ENCODE measurements around the gene GAPVD1.
"Not testable (repeated sequence)": the region's sequence is repeated elsewhere in the genome, so short reads cannot be mapped to it uniquely, and the experiment has no call there.

The GAPVD1 gene, protein sequence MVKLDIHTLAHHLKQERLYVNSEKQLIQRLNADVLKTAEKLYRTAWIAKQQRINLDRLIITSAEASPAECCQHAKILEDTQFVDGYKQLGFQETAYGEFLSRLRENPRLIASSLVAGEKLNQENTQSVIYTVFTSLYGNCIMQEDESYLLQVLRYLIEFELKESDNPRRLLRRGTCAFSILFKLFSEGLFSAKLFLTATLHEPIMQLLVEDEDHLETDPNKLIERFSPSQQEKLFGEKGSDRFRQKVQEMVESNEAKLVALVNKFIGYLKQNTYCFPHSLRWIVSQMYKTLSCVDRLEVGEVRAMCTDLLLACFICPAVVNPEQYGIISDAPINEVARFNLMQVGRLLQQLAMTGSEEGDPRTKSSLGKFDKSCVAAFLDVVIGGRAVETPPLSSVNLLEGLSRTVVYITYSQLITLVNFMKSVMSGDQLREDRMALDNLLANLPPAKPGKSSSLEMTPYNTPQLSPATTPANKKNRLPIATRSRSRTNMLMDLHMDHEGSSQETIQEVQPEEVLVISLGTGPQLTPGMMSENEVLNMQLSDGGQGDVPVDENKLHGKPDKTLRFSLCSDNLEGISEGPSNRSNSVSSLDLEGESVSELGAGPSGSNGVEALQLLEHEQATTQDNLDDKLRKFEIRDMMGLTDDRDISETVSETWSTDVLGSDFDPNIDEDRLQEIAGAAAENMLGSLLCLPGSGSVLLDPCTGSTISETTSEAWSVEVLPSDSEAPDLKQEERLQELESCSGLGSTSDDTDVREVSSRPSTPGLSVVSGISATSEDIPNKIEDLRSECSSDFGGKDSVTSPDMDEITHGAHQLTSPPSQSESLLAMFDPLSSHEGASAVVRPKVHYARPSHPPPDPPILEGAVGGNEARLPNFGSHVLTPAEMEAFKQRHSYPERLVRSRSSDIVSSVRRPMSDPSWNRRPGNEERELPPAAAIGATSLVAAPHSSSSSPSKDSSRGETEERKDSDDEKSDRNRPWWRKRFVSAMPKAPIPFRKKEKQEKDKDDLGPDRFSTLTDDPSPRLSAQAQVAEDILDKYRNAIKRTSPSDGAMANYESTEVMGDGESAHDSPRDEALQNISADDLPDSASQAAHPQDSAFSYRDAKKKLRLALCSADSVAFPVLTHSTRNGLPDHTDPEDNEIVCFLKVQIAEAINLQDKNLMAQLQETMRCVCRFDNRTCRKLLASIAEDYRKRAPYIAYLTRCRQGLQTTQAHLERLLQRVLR (N-terminal part only)

GRCh38 chr9:125261501-125262293, at the start of gene GAPVD1:
TSS of gene GAPVD1 (plus strand) at chr9:125261826. CDS start at chr9:125298922, 37,096 bp downstream.
- TF ChIP-seq, protein P1, sequence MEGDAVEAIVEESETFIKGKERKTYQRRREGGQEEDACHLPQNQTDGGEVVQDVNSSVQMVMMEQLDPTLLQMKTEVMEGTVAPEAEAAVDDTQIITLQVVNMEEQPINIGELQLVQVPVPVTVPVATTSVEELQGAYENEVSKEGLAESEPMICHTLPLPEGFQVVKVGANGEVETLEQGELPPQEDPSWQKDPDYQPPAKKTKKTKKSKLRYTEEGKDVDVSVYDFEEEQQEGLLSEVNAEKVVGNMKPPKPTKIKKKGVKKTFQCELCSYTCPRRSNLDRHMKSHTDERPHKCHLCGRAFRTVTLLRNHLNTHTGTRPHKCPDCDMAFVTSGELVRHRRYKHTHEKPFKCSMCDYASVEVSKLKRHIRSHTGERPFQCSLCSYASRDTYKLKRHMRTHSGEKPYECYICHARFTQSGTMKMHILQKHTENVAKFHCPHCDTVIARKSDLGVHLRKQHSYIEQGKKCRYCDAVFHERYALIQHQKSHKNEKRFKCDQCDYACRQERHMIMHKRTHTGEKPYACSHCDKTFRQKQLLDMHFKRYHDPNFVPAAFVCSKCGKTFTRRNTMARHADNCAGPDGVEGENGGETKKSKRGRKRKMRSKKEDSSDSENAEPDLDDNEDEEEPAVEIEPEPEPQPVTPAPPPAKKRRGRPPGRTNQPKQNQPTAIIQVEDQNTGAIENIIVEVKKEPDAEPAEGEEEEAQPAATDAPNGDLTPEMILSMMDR (IDR thresholded peaks at IDR 0.05; ENCODE audit: low read depth, low read length, missing control alignments): peak; percentile 56
- peak within 1 kb of the TSS; percentile 98 for H3K4me3 ChIP-seq (ENCODE audit: low read depth, low read length)
- DNase-seq (ENCODE audit: low read depth): peak; percentile 89

DNA sequence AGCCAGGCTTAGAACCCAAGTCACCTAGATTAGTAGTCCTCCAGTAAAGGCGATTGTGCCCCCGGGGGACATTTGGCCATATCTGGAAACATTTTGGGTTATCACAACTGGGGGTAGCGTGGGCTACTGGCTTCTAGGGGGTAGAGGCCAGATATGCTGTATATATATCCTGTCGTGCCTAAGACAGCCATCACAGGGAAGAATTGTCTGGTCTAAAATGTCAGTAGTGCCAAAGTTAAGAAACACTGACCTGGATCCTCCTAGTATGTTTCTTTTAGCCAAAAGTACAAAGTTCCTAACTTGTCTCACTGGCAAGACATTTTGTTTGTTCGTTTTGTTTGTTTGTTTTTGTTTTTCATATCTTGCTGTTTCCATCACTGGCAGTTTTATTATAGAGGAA, 47.4 kb upstream of the GAPVD1 start:
- TF ChIP-seq, protein P1 (IDR thresholded peaks at IDR 0.05; ENCODE audit: low read depth, low read length, missing control alignments): no peak
- no peak for DNase-seq (ENCODE audit: low read depth)
- H3K4me3 ChIP-seq (ENCODE audit: low read depth, low read length): no peak overlapping the region

DNA sequence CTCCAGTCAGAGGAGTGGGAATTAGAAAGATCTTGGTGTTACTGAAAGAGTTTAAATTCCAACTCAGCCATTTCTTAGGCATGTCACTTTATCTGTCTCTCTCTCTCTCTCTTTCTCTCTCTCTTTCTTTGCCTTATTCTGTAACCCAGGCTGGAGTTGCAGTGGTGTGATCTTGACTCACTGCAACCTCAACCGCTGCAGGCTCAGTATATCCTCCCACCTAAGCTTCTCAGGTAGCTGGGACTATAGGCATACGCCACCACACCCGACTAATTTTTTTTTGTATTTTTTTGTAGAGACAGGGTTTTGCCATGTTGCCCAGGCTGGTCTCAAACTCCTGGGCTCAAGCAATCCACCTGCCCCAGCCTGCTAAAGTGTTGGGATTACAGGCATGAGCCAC, 43.0 kb upstream of the GAPVD1 start:
- TF ChIP-seq, protein P1 (IDR thresholded peaks at IDR 0.05; ENCODE audit: low read depth, low read length, missing control alignments): no peak
- no peak overlapping the region for H3K4me3 ChIP-seq (ENCODE audit: low read depth, low read length)
- DNase-seq (ENCODE audit: low read depth): no peak

DNA sequence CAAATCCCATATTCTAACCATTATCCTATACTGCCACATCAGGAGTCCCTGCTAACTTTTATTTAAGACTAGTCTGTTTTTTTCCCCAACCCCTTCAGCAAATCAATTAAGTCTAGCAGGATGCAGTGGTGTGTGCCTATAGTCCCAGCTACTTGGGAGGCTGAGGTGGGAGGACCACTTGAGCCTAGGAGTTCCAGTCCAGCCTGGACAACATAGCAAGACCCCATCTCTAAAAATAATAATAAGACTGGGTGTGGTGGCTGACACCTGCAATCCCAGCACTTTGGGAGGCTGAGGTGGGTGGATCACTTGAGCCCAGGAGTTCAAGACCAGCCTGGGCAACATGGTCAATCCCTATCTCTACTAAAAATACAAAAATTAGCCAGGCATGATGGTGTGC, 36.8 kb upstream of the GAPVD1 start:
- DNase-seq (ENCODE audit: low read depth); H3K4me3 ChIP-seq (ENCODE audit: low read depth, low read length): not testable (repeated sequence)

DNA sequence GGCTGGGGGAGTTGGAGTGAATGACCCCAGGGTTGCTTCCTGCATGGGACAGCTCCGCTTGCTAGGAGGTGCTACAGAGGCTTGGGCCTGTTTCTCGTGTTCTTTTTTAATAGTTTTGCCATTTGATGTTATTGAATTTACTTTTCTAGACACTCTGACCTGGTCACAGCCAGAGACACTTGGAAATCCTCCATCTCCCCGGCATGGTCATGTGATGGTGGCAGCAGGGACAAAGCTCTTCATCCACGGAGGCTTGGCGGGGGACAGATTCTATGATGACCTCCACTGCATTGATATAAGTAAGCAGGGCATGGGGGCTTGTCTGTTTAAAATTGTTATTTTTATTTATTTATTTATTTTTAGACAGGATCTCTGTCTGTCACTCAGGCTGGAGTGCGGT, 33.9 kb upstream of the GAPVD1 start:
- no peak overlapping the region for H3K4me3 ChIP-seq (ENCODE audit: low read depth, low read length)
- no peak for DNase-seq (ENCODE audit: low read depth)
- TF ChIP-seq, protein P1 (IDR thresholded peaks at IDR 0.05; ENCODE audit: low read depth, low read length, missing control alignments): no peak

DNA sequence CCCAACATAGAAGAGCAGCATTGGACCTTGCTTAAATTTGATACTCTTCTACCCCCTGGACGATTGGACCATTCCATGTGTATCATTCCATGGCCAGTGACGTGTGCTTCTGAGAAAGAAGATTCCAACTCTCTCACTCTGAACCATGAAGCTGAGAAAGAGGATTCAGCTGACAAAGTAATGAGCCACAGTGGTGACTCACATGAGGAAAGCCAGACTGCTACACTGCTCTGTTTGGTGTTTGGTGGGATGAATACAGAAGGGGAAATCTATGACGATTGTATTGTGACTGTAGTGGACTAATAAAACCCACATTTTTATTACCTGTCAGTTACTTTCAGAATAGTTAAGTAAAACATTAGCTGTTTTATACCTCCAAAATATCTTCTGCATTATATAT, 27.9 kb upstream of the GAPVD1 start:
- H3K4me3 ChIP-seq (ENCODE audit: low read depth, low read length): no peak overlapping the region
- TF ChIP-seq, protein P1 (IDR thresholded peaks at IDR 0.05; ENCODE audit: low read depth, low read length, missing control alignments): no peak
- no peak for DNase-seq (ENCODE audit: low read depth)

- DNase-seq (ENCODE audit: low read depth); H3K4me3 ChIP-seq (ENCODE audit: low read depth, low read length): not testable (repeated sequence)
Observed at GRCh38 chr9:125234099-125234498, 27.5 kb upstream of the GAPVD1 start.
